Ureter (tissue), 1 donor: ENCODE measurements around the gene RTN4R. TPM values are rescaled to one million over a fixed set of nuclear protein-coding genes. Genes with fewer than 3 reads are reported as not detected.
A peak's percentile ranks its signal among the peaks of the same experiment; 100 is the strongest.

ENCODE experiments used
- DNase-seq: peaks from one replicate; pipeline ENCODE4 v3.0.0-alpha.2; 2020; ENCODE audit warnings: low spot score
- total RNA-seq: library from RNA; stranded (reverse); gene quantifications from one replicate; pipeline ENCODE4 v1.2.4, GENCODE V29; 2023
- donor health status: DM: yes; HTN: yes; CAD: no.

The RTN4R gene
- total RNA-seq, 1 donor from 2014 or later = 1.3 TPM

- no peak for DNase-seq
These were observed 51.1 kb downstream of the RTN4R start for GRCh38 chr22:20216863-20217499.

- no peak for DNase-seq
These were observed 52.4 kb downstream of the RTN4R start for GRCh38 chr22:20215742-20216141.

- no peak for DNase-seq
These were observed 53.3 kb downstream of the RTN4R start for GRCh38 chr22:20214853-20215252.

DNA sequence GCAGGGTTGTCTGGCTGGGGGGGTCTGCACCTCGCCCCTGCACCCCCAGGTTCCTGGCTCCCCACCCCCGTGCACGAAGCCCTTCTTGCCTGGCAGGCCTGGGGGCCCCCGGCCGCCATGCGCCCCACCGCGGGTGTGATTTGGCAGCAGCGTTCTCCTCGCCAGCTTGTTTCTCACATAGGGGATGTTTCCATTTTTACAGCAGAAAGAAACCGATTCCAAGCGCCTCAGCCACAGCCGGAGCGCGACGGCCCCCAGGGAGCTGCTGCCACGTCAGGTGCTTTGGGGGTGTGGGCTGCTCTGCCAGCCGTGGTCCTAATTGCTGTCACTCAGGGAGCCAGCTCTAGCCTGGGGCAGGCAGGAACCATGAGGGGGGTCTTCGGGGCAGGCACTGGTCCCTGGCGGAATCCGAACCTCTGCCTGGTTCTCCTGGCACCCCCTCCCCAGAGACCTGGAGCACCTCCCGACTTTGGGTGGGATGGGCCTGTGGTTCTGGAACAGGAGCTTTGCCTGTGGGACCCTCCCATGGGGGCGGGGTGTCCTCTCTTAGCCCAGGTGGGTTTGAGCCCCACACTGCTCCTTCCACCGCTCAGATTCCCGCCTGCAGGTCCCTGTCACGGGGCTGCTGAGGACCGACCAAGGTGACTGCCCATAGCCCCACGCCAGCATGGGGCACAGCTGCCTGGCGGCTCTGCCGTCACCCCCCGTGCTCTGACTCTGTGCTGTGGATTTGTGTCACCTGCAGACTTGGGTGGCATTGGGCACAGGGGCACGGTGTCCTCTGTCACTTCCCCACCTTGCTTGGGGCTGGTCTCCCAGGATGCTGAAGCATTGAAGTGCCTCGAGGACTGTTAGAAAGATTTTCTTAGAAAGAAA lies 54.0 kb downstream of the RTN4R start:
- no peak for DNase-seq

DNA sequence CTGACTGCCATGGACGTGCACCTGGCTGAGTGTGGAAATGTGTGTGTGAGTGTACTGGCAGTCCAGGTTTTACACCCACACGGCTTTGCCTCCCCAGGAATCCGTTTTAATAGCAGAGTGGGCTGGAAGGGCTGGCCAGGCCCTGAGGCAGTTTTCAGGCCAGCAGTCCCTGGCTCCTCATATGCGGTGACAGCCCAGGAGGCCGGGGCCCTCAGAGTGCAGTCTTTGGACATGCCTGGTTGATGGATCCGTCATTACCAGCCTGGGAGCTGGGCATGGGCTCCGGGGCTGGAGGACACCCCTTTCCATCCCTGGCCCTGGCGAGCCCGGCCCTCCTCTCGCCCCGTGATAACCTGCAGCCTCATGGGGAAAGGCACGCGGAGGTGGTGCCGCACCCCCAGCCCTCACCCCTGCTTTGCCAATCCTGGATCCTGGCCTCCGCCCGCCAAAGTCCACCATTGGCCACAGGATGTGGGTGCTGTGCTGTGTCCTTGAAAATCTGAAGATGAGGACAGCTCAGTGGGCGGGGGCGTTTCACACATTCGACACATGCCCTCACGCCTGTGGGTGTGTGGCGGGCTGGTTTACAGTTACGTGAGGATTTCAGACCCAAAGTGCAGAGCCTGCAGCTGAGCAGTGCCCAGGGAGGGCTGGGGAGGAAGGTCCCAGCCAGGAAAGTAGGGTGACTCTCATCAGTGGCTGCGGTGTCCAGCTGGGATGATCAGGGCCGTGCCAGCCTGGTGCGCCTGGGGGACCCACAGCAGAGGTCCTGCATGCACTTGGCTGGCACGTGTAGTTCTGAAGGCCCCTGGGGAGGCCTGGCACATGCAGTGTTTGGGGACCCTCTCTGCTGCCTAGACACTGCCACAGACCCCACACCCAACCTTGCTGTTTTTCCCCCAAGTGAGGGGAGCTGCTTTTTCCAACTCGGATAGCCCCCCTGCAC lies 55.1 kb downstream of the RTN4R start:
- DNase-seq = no peak

DNA sequence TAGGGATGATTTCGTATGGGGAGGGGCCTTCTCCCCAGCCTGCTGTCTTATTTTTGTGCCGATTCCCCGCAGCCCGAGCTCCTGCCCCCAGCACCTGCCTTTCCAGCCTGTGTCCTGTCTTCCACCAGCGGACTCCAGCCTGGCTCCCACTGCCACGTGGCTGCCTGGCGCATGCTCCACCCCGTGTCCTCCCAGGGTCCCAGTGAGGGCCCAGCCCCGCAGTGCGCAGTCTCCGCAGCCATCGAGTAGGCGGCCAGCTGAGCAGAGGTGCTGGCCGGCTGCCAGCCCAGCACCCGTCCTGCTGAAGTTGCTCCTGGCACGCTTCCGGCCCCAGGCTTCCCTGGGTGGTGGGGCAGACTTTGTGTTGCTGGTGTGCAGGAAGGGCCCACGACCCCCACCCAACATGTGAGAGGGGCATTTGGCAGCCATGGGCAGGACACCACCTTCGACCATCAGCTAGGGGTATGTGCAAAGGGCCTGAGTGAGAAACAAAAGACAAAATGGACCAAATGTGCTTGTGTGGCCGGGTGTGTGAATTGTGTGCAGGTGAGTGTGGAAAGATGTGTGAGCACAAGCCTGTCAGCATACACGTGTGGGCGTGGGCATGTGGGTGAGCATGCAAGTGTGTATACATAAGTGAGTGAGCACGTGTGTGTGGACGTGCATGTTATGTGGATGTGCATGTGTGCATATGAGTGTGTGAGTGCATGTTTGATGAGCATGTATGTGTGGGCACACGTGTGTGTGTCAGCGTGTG lies 55.9 kb downstream of the RTN4R start:
- peak; percentile 68 for DNase-seq

DNA sequence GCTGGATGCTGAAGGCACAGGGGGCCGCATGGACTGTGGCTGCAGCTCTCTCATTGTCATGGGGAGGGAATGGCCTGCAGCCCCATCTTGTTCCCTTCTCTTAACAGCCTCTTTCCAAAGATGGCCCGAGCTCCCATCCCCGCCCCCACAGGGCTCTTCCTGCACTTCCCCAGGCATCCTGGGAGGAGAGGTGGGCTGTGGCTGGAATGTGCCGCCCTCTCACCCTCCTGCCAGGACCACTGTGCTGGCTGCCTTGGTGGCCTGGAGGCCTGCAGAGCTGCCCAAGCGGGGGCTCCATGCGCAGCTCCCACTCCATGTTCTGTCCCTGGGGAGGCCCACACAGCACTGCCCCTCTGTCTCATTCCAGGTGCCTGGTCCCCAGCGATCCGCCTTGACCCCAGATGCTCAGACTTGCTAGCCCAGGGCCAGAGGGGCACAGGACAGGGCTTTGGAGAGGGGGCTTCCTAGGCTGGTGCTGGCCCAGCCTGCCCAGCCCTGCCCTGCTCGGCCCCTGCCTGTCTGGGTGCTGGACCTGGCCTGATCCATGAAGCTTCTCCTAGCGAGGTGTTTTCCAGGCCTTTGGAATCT lies 56.6 kb downstream of the RTN4R start:
- no peak for DNase-seq

GRCh38 chr22:20210473-20211059 lies 57.6 kb downstream of the RTN4R start:
- DNase-seq = no peak

DNA sequence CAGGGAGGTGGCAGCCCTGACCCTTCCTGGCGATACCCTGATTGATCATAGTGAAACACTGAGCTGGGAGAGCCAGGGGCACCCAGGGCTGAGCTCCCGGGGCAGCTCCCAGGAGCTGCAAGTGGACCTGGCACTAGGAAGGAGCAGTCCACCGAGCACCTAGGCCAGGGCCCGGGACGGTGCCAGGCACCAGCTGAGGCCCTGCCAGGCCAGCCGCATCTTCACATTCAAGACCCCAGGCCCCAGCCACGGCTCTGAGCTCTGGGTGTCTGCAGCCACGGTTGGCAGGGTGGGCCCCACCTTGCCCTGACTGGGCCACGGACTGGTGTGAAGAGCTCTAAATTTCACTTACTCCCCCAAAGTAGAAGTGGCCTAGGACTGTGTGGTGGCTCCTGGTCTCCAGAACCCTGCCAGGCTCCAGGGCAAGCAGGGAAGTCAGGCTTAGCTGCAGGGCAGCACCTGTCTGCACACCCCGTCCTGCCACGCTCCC lies 58.3 kb downstream of the RTN4R start:
- DNase-seq = no peak

GRCh38 chr22:20208713-20209310 lies 59.3 kb downstream of the RTN4R start:
- no peak for DNase-seq

DNA sequence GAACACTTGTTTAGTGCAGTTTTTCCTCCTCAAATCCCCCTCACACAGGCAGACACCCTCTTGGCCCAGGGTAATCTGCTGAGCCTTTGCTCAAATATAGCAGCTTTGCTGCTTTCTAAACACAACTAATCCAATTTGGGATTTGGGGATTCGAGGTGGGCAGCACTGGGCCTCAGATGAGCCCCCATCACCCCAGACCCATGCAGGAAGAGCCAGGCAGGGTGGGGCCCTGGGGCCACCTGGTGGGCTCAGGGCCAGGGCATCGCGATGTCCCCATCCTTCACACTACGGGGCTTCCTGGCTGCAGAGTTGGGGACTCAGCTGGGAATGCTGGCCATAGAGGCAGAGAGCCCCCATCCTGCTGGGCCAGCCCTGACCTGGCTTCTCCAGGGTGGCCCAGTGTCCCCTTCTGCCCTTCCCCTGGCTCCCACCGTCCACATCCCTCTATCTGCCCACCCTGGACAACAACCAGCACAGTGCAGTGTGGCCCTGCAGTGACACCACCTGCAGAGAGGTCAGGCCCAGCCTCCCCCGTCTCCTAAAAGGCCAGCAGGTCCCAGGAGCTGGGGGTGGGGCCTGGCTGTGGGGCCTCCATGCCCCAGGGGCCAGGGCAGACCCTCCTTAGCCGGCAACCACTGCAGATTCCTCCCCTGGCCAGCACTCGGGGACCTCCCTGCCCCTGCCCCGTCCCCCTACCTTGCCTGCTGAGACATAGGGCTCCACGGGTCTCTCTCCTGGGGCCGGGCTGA lies 60.7 kb downstream of the RTN4R start:
- DNase-seq = no peak

GRCh38 chr22:20206709-20207215 lies 61.4 kb downstream of the RTN4R start:
- DNase-seq = no peak

- DNase-seq = peak; percentile 86
These were observed 62.0 kb downstream of the RTN4R start for GRCh38 chr22:20205964-20206708.

DNA sequence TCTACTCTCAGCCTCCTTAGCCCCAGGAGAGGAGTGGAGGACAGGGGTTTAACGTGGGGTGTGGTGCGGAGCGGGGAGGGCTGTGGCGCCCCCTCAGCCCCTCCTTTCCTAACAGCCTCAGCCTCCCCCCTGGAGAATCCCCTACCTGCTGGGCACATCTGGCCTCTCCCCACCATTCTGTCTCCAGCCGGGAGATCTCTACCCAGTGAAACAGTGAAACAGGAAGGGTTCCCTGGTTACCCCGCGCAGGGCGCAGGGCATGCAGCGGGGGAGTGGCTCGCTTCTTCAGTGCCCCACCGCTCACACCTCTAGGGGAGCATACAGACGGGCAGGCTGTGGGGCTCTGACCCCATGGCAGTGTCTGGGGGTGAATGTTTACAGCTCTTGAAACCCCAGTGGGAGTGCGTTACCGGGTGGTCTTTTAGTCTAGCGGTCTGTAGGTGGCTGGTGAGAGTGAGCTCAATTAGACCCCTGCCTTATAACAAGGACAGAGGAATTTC lies 62.6 kb downstream of the RTN4R start:
- no peak for DNase-seq

DNA sequence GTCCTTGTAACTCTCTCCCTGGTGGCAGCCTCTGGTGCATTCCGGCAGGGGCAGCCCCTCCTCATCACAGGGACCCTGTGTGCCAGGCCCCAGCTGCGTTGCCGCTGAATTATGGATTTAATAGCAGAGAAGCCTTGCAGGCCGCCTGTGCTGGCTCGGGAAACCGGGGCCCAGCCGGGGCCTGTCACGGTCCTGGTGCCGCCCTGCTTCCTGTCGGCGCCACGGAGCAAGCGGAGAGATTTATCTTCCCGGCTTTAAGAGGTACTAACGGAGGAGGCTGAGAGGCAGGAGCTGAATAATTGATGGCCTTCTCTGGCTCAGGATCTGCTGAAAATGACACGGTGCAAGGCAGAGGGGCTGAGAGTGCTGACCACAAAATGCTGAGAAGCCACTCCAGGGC lies 63.3 kb downstream of the RTN4R start:
- peak; percentile 60 for DNase-seq

GRCh38 chr22:20204311-20204710 lies 63.8 kb downstream of the RTN4R start:
- no peak for DNase-seq

GRCh38 chr22:20203552-20204201 lies 64.4 kb downstream of the RTN4R start:
- DNase-seq = no peak

DNA sequence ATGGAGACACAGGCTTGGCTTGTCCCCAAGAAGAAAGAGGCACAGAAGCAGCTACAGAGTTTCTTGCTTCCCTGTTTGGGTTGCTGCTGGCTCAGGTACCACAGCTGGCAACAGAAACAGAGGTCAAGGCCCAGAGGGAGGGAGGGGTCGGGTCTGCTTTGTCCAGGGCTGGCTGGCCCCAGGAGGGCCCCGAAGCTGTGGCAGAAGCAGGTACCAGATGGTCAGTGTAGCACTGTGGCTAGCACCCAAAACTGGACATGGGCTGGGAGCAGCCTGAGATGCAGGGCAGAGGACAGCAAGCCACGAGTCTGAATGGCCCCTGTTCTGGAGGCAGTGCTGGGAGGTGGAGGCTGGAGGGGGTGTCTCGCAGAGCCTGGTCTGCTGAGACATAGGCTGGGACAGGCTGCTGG lies 65.0 kb downstream of the RTN4R start:
- no peak for DNase-seq
